ENCODE data around the gene MRPL55. TPM values are rescaled to one million over a fixed set of nuclear protein-coding genes. Genes with fewer than 3 reads are reported as not detected.

MRPL55 gene
- total and polyA plus RNA-seq, 12 donors: 38.0 to 174 (median 48.2) TPM

- Histone ChIP-seq H3K27ac (peak overlapping the region in 9 of 10 donors; percentile 67 to 91 (median 86)), H3K9me3 (no peaks in the 10 kb centered on the region), H3K4me3 (peak overlapping the region in 6 of 10 donors; percentile 21 to 49 (median 47)), H3K4me1 (peaks cover 31 to 63% (median 44%) of the 10 kb centered on the region in 9 donors), H3K36me3 (peaks cover 0 to 37% (median 5%) of the 10 kb centered on the region in 9 donors), H3K27me3 (no peaks in the 10 kb centered on the region)
- intact Hi-C loops (cut with DNase I): no loop called here
- WGBS, 2 donors: 62 to 66% methylated on average over 12 of the region's 12 CpGs
- DNase-seq (peak in 1 of 2 donors; percentile 19), ATAC-seq (peak in 2 of 8 donors; percentile 1 to 2)
- no peak for TF ChIP-seq CTCF (IDR thresholded peaks at IDR 0.05)
These were observed 42.3 kb upstream of the MRPL55 start for GRCh38 chr1:228151180-228151925.

DNA sequence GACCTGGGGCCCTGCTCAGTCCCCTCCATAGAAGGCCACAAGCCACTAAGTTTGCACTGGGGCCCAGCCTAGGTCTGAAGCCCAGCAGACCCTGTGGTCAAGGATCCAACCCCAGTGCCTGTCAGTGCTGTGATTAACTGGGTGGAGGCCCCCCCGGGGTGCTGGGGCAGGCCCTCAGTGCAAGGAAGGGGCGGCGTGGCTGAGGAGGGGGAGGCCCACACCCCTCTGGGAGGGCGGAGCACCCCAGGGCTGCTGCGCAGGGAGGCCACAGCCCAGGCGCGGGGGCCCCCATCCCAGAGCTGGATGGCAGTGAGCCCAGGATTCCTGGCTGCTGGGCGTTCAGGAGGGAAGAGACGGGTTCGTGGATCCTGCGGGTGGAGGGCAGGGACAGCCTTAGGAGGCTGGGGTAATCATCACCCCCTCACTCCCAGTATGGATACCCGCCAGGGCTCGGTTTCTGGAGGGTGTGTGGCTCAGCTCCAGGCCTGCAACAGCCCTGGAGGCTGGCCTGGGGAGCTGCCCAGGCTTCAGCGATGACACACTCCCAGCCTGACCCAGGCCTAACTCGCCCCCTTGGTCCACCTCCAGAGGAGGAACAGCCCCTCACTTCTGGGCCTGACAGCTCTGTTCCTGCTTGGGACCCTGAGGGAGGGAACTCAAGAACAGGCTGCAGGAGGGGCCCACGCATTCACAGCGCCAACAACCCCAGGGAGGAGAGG is 41.5 kb upstream of the MRPL55 start:
- H3K27me3 ChIP-seq: no peaks in the 10 kb centered on the region
- no peaks in the 10 kb centered on the region for H3K9me3 ChIP-seq
- ATAC-seq (peak; percentile 60 to 71 (median 64)), DNase-seq (peak; percentile 64 to 70)
- peak overlapping the region in 8 of 10 donors; percentile 21 to 49 (median 44) for H3K4me3 ChIP-seq
- peaks cover 31 to 65% (median 44%) of the 10 kb centered on the region in 9 donors for H3K4me1 ChIP-seq
- H3K27ac ChIP-seq: peak overlapping the region; percentile 67 to 91 (median 85)
- TF ChIP-seq CTCF (IDR thresholded peaks at IDR 0.05): no peak
- WGBS, 2 donors: 12 to 18% methylated on average over 17 of the region's 17 CpGs
- intact Hi-C loops (cut with DNase I): no loop called here
- peaks cover 0 to 45% (median 5%) of the 10 kb centered on the region in 9 donors for H3K36me3 ChIP-seq

DNA sequence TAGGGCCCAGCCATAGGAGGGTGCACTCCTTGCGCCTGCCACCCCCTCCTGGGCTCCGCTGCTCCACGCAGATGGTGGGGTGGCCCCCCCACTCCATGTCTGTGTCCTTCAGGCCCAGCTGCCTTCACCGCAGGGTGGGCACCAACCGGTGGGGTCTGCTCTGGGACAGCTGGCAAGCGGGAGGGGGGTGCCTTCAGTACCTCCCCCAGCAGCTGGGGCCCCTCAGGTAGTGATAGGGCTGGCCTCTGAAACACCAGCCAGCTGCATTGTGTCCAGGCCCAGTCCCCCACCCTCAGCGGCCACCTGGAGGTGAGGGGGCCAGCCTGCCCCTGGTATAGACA is 41.0 kb upstream of the MRPL55 start:
- ATAC-seq (peak; percentile 1 to 20 (median 7)), DNase-seq (peak in 1 of 2 donors; percentile 13)
- WGBS, 2 donors: 66 to 67% methylated on average over 7 of the region's 7 CpGs
- H3K4me3 ChIP-seq: peak overlapping the region in 8 of 10 donors; percentile 21 to 49 (median 44)
- intact Hi-C loops (cut with DNase I): no loop called here
- H3K9me3 ChIP-seq: no peaks in the 10 kb centered on the region
- H3K36me3 ChIP-seq: peaks cover 0 to 50% (median 5%) of the 10 kb centered on the region in 9 donors
- TF ChIP-seq CTCF (IDR thresholded peaks at IDR 0.05): no peak
- peak overlapping the region; percentile 67 to 91 (median 85) for H3K27ac ChIP-seq
- H3K27me3 ChIP-seq: no peaks in the 10 kb centered on the region
- H3K4me1 ChIP-seq: peaks cover 31 to 70% (median 47%) of the 10 kb centered on the region in 9 donors

DNA sequence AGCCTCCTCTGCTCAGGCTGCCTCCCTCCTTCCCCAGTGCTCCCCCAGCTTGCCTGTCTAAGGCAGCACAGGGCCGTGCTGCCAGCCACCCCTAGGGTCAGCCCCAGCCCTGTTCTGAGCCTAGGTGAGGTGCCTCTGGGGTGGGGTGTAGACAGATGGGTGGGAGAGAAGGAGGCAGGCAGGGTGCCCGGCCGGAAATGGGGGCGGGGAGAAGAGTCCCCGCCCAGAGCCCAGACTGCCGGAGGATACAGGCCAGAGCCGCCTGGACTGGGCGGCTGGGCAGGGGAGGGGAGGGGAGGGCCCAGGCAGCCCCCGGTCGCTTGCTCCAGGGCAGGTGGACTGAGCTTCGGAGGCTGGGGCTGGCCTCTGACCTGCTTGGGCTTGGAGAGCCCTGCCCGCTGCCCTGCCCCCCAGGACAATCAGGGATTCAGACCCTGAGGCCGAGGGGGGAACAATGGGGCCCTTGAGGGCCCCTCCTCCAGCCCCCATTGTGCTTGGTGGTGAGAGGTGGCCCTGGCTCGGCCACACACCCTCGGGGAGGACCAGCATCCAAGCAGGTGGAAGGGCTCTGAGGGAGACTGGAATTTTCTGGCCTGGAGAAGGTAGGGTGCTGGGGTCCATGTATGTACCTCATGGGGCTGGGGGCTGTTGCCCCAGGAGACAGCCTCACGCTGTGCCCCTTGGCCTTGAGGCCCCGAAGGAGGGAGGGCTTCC is 40.5 kb upstream of the MRPL55 start, which contains the start of gene GJC2:
TSS of gene GJC2 (plus strand) at position 525 of the 714 bp plus-strand sequence. CDS start 7,829 bp downstream, outside the sequence.
- Histone ChIP-seq H3K4me3 (peak within 1 kb of the TSS in 8 of 10 donors; percentile 21 to 49 (median 44)), H3K27me3 (no peaks in the 10 kb centered on the region), H3K4me1 (peaks cover 31 to 74% (median 52%) of the 10 kb centered on the region in 9 donors), H3K9me3 (no peaks in the 10 kb centered on the region), H3K27ac (peak within 1 kb of the TSS; percentile 67 to 91 (median 85)), H3K36me3 (peaks cover 0 to 53% (median 5%) of the 10 kb centered on the region in 9 donors)
- intact Hi-C loops (cut with DNase I): no loop called here
- ATAC-seq (peak; percentile 49 to 81 (median 68)), DNase-seq (peak; percentile 66 to 69)
- no peak for TF ChIP-seq CTCF (IDR thresholded peaks at IDR 0.05)
- 31 to 46% methylated on average over 17 of the region's 17 CpGs for WGBS, 2 donors

Measured in heart right ventricle (tissue), 16 donors.